Measurements from ENCODE around the gene SSNA1. TPM values are rescaled to one million over a fixed set of nuclear protein-coding genes. Genes with fewer than 3 reads are reported as not detected.

The SSNA1 gene
- total and polyA plus RNA-seq, 9 donors: 1.6 to 60.7 (median 44.5) TPM

DNA sequence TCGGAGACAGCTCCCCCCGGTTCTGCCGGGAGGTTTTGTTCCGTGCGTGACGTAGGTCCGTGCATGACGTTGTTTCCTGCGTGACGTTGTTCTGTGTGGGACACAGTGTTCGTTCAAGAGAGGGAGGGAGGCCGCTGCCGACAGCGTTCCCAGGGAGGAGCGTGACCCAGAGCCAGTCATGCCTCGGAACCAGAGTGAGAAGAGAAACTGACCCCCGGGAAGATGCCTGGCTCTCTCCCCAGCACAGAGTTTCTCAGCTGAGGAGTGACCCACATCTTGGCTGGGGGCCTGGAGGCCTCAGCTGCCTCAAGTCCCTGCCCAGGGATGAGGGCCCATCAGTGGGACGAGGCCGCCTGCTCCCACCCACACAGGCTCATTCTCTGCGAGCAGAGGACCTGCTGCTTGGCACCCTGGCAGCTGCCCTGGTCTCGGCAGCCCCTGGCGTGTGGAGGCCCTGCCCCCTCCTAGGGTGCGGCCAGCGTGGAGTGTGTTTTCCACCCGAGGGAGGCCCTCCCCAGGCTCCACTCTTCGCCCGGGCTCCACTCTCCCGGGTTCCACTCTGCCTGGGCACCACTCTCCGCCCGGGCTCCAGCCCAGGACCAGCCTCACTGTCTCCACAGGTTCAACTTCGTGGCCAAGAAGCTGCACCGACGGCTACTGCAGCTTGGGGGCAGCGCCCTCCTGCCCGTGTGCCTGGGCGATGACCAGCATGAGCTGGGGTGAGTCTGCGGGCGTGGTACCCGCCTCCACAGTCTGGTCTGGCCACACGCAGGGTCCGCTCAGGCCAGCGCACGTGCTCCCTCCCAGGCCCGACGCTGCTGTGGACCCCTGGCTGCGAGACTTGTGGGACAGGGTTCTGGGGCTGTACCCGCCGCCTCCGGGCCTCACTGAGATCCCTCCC lies 24.9 kb downstream of the SSNA1 start:
- intact Hi-C loops (cut with DNase I): no loop called here
- TF ChIP-seq EP300 (IDR thresholded peaks at IDR 0.05) (no peak), POLR2A (IDR thresholded peaks at IDR 0.05) (no peak)
- TF ChIP-seq, protein P1, sequence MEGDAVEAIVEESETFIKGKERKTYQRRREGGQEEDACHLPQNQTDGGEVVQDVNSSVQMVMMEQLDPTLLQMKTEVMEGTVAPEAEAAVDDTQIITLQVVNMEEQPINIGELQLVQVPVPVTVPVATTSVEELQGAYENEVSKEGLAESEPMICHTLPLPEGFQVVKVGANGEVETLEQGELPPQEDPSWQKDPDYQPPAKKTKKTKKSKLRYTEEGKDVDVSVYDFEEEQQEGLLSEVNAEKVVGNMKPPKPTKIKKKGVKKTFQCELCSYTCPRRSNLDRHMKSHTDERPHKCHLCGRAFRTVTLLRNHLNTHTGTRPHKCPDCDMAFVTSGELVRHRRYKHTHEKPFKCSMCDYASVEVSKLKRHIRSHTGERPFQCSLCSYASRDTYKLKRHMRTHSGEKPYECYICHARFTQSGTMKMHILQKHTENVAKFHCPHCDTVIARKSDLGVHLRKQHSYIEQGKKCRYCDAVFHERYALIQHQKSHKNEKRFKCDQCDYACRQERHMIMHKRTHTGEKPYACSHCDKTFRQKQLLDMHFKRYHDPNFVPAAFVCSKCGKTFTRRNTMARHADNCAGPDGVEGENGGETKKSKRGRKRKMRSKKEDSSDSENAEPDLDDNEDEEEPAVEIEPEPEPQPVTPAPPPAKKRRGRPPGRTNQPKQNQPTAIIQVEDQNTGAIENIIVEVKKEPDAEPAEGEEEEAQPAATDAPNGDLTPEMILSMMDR (IDR thresholded peaks at IDR 0.05): no peak
- WGBS, 3 donors: 83 to 85% (median 84%) methylated on average over 44 to 49 of the region's 49 CpGs
- Histone ChIP-seq H3K9me3 (no peaks in the 10 kb centered on the region), H3K4me3 (no peak overlapping the region), H3K36me3 (no peaks in the 10 kb centered on the region), H3K4me1 (ENCODE audit: insufficient read depth) (peaks cover 5% of the 10 kb centered on the region), H3K27me3 (no peaks in the 10 kb centered on the region), H3K27ac (no peak overlapping the region)
- no peak for DNase-seq

- no peaks in the 10 kb centered on the region for H3K27me3 ChIP-seq
- TF ChIP-seq, protein P1 (IDR thresholded peaks at IDR 0.05): no peak
- TF ChIP-seq EP300 (IDR thresholded peaks at IDR 0.05) (no peak), POLR2A (IDR thresholded peaks at IDR 0.05) (no peak)
- H3K4me3 ChIP-seq: no peak overlapping the region
- intact Hi-C loops (cut with DNase I): no loop called here
- DNase-seq: no peak
- WGBS, 3 donors: 75 to 79% (median 77%) methylated on average over 19 of the region's 19 CpGs
- no peak overlapping the region for H3K27ac ChIP-seq
- H3K4me1 ChIP-seq (ENCODE audit: insufficient read depth): peaks cover 5% of the 10 kb centered on the region
- H3K36me3 ChIP-seq: no peaks in the 10 kb centered on the region
- H3K9me3 ChIP-seq: no peaks in the 10 kb centered on the region
Measured at GRCh38 chr9:137214620-137215019, 26.1 kb downstream of the SSNA1 start.

GRCh38 chr9:137215196-137215986 lies 26.9 kb downstream of the SSNA1 start:
- Histone ChIP-seq H3K4me3 (no peak overlapping the region), H3K9me3 (no peaks in the 10 kb centered on the region), H3K4me1 (ENCODE audit: insufficient read depth) (peaks cover 5% of the 10 kb centered on the region), H3K27me3 (no peaks in the 10 kb centered on the region), H3K36me3 (no peaks in the 10 kb centered on the region), H3K27ac (no peak overlapping the region)
- WGBS, 3 donors: 89 to 91% (median 90%) methylated on average over 21 to 22 of the region's 22 CpGs
- no peak for DNase-seq
- TF ChIP-seq EP300 (IDR thresholded peaks at IDR 0.05) (no peak), POLR2A (IDR thresholded peaks at IDR 0.05) (no peak)
- TF ChIP-seq, protein P1 (IDR thresholded peaks at IDR 0.05): no peak
- intact Hi-C loops (cut with DNase I): no loop called here

- Histone ChIP-seq H3K4me1 (ENCODE audit: insufficient read depth) (peaks cover 5% of the 10 kb centered on the region), H3K9me3 (no peaks in the 10 kb centered on the region), H3K36me3 (no peaks in the 10 kb centered on the region), H3K27me3 (no peaks in the 10 kb centered on the region), H3K27ac (no peak overlapping the region), H3K4me3 (no peak overlapping the region)
- DNase-seq: no peak
- intact Hi-C loops (cut with DNase I): no loop called here
- 84 to 90% (median 87%) methylated on average over 29 to 30 of the region's 30 CpGs for WGBS, 3 donors
- TF ChIP-seq, protein P1 (IDR thresholded peaks at IDR 0.05): no peak
- TF ChIP-seq EP300 (IDR thresholded peaks at IDR 0.05) (no peak), POLR2A (IDR thresholded peaks at IDR 0.05) (no peak)
Measured at GRCh38 chr9:137216188-137216965, 27.9 kb downstream of the SSNA1 start.

Data from ovary (tissue), 9 donors.